HG03060 (cell line): ENCODE data around the gene PLIN4.
"Not testable (repeated sequence)": the region's sequence is repeated elsewhere in the genome, so short reads cannot be mapped to it uniquely, and the experiment has no call there.

ENCODE experiments used
- ATAC-seq: cut with Tn5 transposase; IDR thresholded peaks from one replicate; pipeline ENCODE4 v1.9.1; 2021; ENCODE audit warnings: low read depth, moderate number of reproducible peaks; ENCODE audit not compliant: unreplicated experiment

PLIN4 gene

GRCh38 chr19:4547303-4548237 is 29.3 kb upstream of the PLIN4 start:
- ATAC-seq = no peak

GRCh38 chr19:4543842-4544647 is 25.8 kb upstream of the PLIN4 start:
- no peak for ATAC-seq

GRCh38 chr19:4542896-4543841 is 24.9 kb upstream of the PLIN4 start:
- ATAC-seq = no peak

DNA sequence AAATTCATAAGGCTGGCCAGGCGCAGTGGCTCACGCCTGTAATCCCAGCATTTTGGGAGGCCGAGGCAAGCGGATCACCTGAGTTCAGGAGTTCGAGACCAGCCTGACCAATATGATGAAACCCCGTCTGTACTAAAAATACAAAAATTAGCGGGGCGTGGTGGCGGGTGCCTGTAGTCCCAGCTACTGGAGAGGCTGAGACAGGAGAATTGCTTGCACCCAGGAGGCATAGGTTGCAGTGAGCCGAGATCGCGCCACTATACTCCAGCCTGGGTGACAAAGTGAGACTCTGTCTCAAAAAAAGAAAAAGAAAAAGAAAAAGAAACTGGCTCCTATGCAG is 23.5 kb upstream of the PLIN4 start:
- ATAC-seq = not testable (repeated sequence)

- ATAC-seq = no peak
Observed at GRCh38 chr19:4541114-4541805, 23.0 kb upstream of the PLIN4 start.

DNA sequence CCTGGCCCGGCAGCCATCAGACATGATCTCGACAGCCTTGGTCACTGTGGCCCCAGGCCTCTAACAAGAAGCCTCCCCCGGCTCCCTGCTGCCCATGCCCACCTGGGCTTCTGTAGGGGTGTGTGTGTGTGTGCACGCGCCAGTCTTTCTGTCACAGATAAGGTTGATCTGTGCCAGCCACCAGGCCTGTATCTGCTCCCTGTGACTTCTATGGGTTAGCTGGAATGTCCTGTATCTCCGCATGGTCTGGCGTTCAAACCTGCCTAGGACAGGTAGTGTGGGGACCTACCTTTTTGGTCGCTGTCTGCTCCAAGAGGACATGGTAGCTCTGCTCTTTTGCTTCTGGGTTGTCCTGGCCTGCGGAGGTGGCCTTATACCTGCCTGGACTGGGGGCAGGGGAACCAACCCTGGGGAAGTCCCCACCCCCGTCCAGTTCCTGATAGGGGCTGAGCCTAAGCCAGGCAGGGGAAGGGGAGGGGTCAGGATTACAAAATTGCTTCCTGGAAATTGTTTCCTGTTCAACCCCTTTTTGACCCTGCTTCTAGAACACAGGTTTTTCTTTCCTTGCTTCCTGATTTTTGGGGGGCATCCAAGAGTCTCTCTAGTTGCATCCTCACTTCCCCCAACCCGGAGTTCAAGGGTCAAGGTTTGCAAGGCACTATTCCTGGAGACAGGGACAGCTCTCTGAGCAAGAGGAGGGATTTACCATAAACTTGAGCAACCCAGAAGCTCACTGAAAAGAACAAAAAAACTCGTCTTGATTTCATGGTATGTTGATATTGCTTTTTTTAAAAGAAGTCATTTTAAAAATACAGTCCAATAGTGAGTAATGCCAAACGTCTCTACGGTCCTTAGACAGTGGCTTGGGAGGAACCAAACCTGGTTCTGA is 21.7 kb upstream of the PLIN4 start, which contains the start of gene LRG1:
Gene LRG1 (minus strand): TSS at position 344 of the 889 bp plus-strand sequence. CDS start 23 bp downstream, at position 321.
- no peak for ATAC-seq

GRCh38 chr19:4539169-4539692 is 20.9 kb upstream of the PLIN4 start:
- ATAC-seq = no peak

GRCh38 chr19:4538601-4538954 is 20.3 kb upstream of the PLIN4 start:
- ATAC-seq = no peak

DNA sequence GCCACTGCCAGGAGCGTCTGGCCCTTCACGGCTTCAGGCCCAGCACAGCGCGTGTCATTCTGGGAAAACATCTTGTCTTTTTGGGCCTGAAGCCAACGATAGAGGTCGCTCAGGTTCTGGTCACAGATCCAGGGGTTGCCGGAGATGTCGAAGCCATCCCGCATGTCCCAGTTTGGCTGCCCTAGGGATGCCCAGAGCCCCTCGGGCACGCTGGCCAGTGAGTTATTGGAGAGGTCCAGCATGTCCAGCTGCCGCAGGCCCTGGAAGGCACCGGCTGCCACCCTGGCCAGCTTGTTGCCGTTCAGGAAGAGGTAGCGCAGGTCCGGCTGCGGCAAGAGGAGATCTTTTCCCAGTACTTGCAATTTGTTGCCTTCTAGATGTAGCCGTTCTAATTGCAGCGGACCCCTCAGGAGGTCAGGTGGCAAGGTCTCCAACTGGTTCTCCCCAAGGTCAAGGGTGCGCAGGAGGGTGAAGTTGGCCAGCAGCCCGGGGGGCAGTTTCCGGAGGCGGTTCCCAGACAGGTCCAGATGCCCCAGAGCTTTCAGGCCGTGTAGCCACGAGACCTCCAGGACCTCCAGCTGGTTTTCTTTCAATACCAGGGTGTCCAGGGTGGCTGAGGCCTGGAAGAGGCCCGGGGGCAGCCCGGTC is 19.8 kb upstream of the PLIN4 start:
- ATAC-seq = no peak

DNA sequence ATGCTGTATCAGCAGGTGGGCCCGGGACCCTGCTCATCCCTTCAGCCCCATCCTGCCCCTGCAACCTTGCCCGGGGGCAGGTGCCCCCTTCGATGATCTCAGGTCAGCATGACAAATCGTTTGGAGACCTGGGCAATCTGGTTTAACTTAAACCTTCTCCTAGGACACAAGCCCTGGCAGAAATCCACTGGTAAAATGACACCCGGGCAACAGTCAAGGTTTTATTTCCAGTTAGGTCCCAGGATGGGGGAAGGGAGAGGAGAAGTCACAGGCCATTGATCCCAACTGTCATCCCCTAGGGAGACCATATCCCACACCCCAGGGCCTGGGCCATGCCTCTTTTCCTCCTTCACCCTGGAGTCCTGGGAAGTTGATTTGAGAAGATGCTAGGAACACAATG is 18.5 kb upstream of the PLIN4 start:
- no peak for ATAC-seq

GRCh38 chr19:4534836-4535658 is 16.8 kb upstream of the PLIN4 start, which contains the start of gene PLIN5:
Gene PLIN5, minus strand, starts transcription at chr19:4535224. Its CDS starts 1,150 bp downstream, at chr19:4534074.
- no peak for ATAC-seq

- no peak for ATAC-seq
Observed at GRCh38 chr19:4533835-4534424, 15.6 kb upstream of the PLIN4 start.

DNA sequence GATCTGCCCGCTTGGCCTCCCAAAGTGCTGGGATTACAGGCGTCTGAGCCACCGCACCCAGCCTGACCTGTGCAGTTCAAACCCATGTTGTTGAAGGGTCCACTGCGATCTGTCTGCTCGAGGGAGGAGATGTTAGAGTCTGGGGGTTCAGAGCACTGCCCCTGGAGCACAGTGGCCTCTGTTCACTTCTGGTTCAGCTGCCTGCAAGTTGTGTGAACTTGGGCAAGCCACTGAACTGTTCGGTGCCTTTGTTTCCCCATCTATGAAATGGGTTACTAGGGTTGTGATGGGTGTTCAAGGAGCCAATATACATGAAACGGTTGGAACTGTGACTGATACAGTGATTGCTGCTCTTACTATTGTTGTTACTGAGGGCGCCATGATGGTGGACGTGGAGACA is 15.0 kb upstream of the PLIN4 start:
- ATAC-seq = no peak

GRCh38 chr19:4531562-4532165 is 13.4 kb upstream of the PLIN4 start:
- no peak for ATAC-seq

DNA sequence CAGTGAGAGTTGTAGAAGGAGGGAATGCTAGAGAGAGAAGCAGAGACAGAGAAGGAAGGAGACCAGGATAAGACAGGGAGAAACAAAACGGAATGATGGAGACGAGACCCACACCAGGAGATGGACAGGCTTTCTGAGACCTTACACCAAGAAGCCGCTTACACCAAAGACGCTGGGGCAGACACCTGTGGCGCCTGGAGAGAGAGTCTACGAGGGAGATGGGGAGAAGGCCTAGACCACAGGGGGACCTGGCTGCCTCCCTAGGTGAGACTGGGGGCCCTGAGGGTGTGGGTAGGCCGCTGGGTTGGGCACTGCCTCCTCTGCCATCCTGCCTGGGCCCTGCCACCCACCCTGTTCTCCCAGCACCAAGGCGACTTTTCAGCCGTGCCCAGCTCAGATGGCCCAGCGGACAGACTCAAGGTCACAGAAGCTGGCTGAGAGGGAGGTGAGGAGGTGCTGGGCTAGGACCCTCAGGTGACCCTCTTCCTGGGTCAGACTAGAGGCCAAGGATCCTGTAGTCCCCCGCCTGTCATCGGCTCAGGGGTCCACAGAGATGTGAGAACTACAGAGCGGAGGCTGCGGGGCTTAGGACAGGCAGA is 11.7 kb upstream of the PLIN4 start:
- no peak for ATAC-seq

DNA sequence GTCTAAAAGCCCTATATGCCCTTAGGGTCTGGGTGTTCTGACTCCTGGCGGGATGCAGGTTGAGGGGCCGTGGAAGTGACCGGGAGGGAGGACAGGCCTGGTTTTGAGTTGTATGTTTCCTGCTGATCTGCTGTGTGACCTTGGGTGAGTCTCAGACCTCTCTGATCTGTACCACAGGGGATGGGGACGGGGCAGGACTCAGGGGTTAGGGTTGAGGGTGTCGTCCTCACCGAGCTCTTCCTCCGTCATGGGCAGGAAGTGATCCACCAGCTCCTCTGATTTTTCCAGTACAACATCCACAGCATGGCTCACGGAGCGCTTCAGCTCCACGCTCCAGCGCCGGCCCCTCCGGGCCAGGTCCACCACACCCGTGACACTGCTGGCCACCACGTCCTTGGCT is 10.6 kb upstream of the PLIN4 start:
- no peak for ATAC-seq
